ENCODE data around the gene CDT1. TPM values are rescaled to one million over a fixed set of nuclear protein-coding genes. Genes with fewer than 3 reads are reported as not detected.

Gene CDT1
- total RNA-seq, 2 donors from 2014 or later: 0.71 TPM; not detected in 1

- Histone ChIP-seq H3K27ac (no peak overlapping the region), H3K36me3 (peaks cover 11% of the 10 kb centered on the region), H3K4me1 (ENCODE audit: control insufficient read depth in 1 of 2, low read depth in 2 of 2) (peaks cover 11 to 41% of the 10 kb centered on the region in 2 donors), H3K4me3 (no peak overlapping the region), H3K27me3 (replicated peaks; ENCODE audit: insufficient read depth) (no peaks in the 10 kb centered on the region), H3K9me3 (no peaks in the 10 kb centered on the region)
- TF ChIP-seq, protein P1, sequence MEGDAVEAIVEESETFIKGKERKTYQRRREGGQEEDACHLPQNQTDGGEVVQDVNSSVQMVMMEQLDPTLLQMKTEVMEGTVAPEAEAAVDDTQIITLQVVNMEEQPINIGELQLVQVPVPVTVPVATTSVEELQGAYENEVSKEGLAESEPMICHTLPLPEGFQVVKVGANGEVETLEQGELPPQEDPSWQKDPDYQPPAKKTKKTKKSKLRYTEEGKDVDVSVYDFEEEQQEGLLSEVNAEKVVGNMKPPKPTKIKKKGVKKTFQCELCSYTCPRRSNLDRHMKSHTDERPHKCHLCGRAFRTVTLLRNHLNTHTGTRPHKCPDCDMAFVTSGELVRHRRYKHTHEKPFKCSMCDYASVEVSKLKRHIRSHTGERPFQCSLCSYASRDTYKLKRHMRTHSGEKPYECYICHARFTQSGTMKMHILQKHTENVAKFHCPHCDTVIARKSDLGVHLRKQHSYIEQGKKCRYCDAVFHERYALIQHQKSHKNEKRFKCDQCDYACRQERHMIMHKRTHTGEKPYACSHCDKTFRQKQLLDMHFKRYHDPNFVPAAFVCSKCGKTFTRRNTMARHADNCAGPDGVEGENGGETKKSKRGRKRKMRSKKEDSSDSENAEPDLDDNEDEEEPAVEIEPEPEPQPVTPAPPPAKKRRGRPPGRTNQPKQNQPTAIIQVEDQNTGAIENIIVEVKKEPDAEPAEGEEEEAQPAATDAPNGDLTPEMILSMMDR (IDR thresholded peaks at IDR 0.05): no peak
- ATAC-seq (ENCODE audit: insufficient number of reproducible peaks, low FRiP score, low read depth) (no peak), DNase-seq (ENCODE audit: low spot score) (no peak)
These were observed 3.6 kb downstream of the CDT1 start for GRCh38 chr16:88807142-88807625.

- Histone ChIP-seq H3K36me3 (peaks cover 11% of the 10 kb centered on the region), H3K27ac (no peak overlapping the region), H3K27me3 (replicated peaks; ENCODE audit: insufficient read depth) (no peaks in the 10 kb centered on the region), H3K4me1 (ENCODE audit: control insufficient read depth in 1 of 2, low read depth in 2 of 2) (peaks cover 11 to 41% of the 10 kb centered on the region in 2 donors), H3K4me3 (no peak overlapping the region), H3K9me3 (no peaks in the 10 kb centered on the region)
- TF ChIP-seq, protein P1 (IDR thresholded peaks at IDR 0.05): no peak
- ATAC-seq (ENCODE audit: insufficient number of reproducible peaks, low FRiP score, low read depth) (no peak), DNase-seq (ENCODE audit: low spot score) (no peak)
These were observed 4.3 kb downstream of the CDT1 start for GRCh38 chr16:88807626-88808453.

DNA sequence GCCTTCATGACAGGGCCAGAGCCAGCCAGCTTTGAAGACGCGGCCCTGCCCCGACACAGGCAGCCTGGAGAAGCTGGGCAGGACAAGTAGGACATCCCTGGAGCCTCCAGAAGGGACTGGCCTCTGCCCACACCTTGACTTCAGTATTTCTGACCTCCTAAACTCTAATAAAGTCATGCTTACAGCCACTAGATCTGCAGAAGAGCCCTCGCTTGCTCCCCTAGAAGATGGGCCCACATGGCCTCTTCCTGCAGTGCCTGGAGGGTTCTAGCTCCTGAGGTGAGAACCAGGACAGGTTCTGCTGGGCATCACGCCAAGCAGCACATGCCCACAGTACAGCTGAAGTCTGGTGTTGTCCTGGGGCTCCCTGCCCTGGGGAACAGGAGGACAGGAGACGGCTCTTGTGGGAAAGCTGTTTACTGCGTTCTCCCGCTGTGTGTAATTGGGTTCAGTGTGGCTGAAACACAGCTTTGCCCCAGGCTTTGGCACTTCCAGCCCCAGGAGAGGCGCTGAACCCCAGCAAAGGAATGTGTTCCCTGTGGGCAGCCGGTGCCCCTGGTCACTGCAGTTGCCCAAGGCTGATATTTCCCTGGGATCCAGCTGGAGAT lies 5.6 kb downstream of the CDT1 start:
- Histone ChIP-seq H3K4me1 (ENCODE audit: control insufficient read depth in 1 of 2, low read depth in 2 of 2) (peaks cover 11 to 41% of the 10 kb centered on the region in 2 donors), H3K27ac (no peak overlapping the region)

DNA sequence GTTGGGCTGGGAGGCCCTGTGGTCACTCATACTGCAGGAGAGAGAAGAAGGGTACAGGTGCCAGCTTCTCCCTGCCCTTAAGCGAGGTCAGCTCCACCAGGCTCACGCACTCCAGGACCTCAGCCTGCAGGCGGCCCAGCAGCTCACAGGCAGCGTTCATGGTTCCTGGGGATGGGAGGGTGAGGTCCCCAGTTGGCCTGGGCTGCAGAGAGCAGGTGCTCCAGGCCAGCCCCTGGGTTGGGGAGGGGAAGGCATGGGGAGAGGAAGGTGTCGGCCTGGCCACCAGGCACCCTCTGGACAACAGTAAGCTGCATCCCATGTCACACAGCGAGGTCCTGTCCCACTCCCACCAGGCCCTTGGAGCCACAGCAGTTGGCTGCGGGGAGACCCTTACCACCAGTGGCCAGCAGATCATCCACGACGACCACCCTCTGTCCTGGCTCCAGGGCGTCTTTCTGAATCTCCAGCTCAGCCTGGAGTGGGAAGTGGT lies 6.1 kb downstream of the CDT1 start:
- no peak overlapping the region for H3K27ac ChIP-seq

More for the DNA sequence above, 5.6 kb downstream of the CDT1 start:
- Histone ChIP-seq H3K9me3 (no peaks in the 10 kb centered on the region), H3K36me3 (peaks cover 11% of the 10 kb centered on the region), H3K27me3 (replicated peaks; ENCODE audit: insufficient read depth) (no peaks in the 10 kb centered on the region), H3K4me3 (no peak overlapping the region)
- TF ChIP-seq, protein P1 (IDR thresholded peaks at IDR 0.05): no peak
- ATAC-seq (ENCODE audit: insufficient number of reproducible peaks, low FRiP score, low read depth): no peak
- DNase-seq (ENCODE audit: low spot score): no peak

More for the DNA sequence above, 6.1 kb downstream of the CDT1 start:
- Histone ChIP-seq H3K36me3 (peaks cover 11% of the 10 kb centered on the region), H3K4me3 (no peak overlapping the region), H3K27me3 (replicated peaks; ENCODE audit: insufficient read depth) (no peaks in the 10 kb centered on the region), H3K4me1 (ENCODE audit: control insufficient read depth in 1 of 2, low read depth in 2 of 2) (peaks cover 11 to 35% of the 10 kb centered on the region in 2 donors), H3K9me3 (no peaks in the 10 kb centered on the region)
- ATAC-seq (ENCODE audit: insufficient number of reproducible peaks, low FRiP score, low read depth) (no peak), DNase-seq (ENCODE audit: low spot score) (no peak)
- TF ChIP-seq, protein P1 (IDR thresholded peaks at IDR 0.05): no peak

Measured in thoracic aorta (tissue), 2 donors.